ENCODE measurements around the gene UTS2.

DNA sequence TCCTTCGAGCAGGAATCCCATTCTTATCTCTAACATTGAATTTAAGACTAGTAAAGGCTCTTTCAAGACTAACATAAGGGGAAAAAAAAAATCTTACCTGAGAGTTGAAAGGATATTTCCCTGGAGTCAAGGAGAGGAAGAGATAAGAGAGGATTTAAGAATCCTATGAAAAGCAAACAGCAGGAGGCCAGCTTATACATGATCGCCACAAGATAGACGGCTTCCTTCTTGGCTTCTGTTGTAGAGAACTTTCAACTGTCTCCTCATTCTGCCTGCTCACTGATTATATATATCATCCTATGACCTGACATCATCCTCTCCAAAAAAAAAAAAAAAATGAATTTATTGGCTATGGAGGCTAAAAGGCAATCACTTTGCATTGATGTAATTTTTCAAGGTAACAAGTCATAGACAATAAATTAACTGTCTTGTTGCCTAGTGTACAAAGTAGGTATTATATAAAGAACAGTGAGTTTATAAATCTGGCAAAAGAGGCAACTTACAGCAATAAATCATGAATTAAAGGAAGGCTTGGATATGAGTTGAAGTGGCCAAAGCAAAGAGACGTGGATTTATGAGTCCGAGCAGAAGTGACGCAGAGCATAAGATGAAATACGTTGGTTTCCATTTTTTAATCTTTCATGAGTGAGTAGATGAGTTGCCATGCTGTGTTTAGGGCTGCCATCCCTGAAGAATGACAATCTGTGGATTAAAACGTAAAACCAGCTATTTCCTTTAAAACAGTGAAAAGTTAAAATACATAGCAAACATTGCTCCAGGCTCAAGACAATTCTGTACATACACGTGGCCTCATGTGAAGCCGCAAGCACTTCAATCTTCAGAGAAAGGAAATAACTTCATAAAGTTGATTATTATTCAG, at the start of gene UTS2:
- TF ChIP-seq, protein P1, sequence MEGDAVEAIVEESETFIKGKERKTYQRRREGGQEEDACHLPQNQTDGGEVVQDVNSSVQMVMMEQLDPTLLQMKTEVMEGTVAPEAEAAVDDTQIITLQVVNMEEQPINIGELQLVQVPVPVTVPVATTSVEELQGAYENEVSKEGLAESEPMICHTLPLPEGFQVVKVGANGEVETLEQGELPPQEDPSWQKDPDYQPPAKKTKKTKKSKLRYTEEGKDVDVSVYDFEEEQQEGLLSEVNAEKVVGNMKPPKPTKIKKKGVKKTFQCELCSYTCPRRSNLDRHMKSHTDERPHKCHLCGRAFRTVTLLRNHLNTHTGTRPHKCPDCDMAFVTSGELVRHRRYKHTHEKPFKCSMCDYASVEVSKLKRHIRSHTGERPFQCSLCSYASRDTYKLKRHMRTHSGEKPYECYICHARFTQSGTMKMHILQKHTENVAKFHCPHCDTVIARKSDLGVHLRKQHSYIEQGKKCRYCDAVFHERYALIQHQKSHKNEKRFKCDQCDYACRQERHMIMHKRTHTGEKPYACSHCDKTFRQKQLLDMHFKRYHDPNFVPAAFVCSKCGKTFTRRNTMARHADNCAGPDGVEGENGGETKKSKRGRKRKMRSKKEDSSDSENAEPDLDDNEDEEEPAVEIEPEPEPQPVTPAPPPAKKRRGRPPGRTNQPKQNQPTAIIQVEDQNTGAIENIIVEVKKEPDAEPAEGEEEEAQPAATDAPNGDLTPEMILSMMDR (IDR thresholded peaks at IDR 0.05) = no peak
- TF ChIP-seq ZFX (IDR thresholded peaks at IDR 0.05; ENCODE audit: borderline replicate concordance) = no peak
